Thyroid gland (tissue), 4 donors: ENCODE data around the gene GGT6.

Source experiments
- CTCF ChIP-seq, 6 experiments: fragments of 200-600 bp in 3 of 6; fragments of 450-650 bp in 3 of 6; sonication (generic) in 3 of 6; IDR thresholded peaks; one replicate each; pipeline ENCODE4 v1.5.1; 2016 to 2019; ENCODE audit warnings: antibody characterized with exemption in 6 of 6, mild to moderate bottlenecking in 2 of 6, inconsistent platforms in 1 of 6, moderate library complexity in 1 of 6
- POLR2A ChIP-seq, 2 donors: fragments of 450-650 bp; IDR thresholded peaks; one replicate each; pipeline ENCODE4 v1.6.1; 2017; ENCODE audit warnings: antibody characterized with exemption in 2 of 2, mild to moderate bottlenecking in 2 of 2, moderate library complexity in 1 of 2

DNA sequence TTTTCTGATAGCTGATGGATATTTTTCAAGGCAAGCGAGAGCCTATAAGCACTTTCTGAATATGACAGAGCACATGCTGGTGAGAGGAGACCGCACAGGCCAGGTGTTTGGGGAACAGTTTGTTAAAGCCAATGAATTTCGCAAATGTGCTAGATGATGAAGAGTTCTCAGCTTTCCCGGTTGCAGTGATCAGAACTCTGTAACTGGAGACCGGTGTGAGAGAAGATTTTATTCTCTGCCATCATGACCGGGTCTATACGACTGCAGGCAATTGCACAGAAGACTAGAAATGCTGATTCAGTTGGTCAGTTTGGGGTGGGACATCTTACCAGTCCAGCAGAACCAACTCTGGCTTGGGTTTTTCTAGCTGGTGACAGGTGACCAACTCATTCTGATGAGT, 49.4 kb upstream of the GGT6 start:
- TF ChIP-seq CTCF (IDR thresholded peaks at IDR 0.05), result no peak
- no peak for TF ChIP-seq POLR2A (IDR thresholded peaks at IDR 0.05)
